Activated CD4-positive, alpha-beta T cell treated with anti-CD3 and anti-CD28 coated beads for 36 hours (primary cell): Measurements from ENCODE around the gene TICRR. TPM values are rescaled to one million over a fixed set of nuclear protein-coding genes. Genes with fewer than 3 reads are reported as not detected.

Source experiments
- ATAC-seq: fragments of 200-7000 bp; cut with Tn5 transposase; one replicate; pipeline ENCODE4 v1.10.0; 2021; ENCODE audit warnings: mild to moderate bottlenecking, moderate library complexity
- CTCF ChIA-PET: fragments of 350-600 bp; sonication (Branson Sonifier 250); formaldehyde crosslinking; loops from one replicate; lab custom pipeline; 2021; ENCODE audit warnings: antibody characterized with exemption; lab: Charles Lee
- POLR2A ChIA-PET: fragments of 350-600 bp; sonication (Branson Sonifier 250); formaldehyde crosslinking; loops from one replicate; lab custom pipeline; 2021; ENCODE audit warnings: antibody characterized with exemption, inconsistent platforms; lab: Charles Lee
- DNase-seq: peaks from one replicate; pipeline ENCODE4 v3.0.0-alpha.2; 2020
- H3K27ac Mint-ChIP-seq: one replicate; pipeline ENCODE4 v1.8.0; 2021; ENCODE audit warnings: mixed read lengths
- H3K27me3 Mint-ChIP-seq: one replicate; pipeline ENCODE4 v1.8.0; 2021; ENCODE audit warnings: mixed read lengths
- H3K36me3 Mint-ChIP-seq: one replicate; pipeline ENCODE4 v1.8.0; 2021; ENCODE audit warnings: low read depth, mixed read lengths
- H3K4me1 Mint-ChIP-seq: one replicate; pipeline ENCODE4 v1.8.0; 2021; ENCODE audit warnings: mixed read lengths
- H3K4me3 Mint-ChIP-seq: one replicate; pipeline ENCODE4 v1.8.0; 2021; ENCODE audit warnings: mild to moderate bottlenecking, moderate library complexity, mixed read lengths
- H3K9me3 Mint-ChIP-seq: one replicate; pipeline ENCODE4 v1.8.0; 2021; ENCODE audit warnings: low read depth, mixed read lengths
- intact Hi-C, 2 experiments: fragments of 100-400 bp; cut with DNase I in 1 of 2; cut with micrococcal nuclease in 1 of 2; formaldehyde crosslinking; loops; one replicate each; pipeline versions ENCODE4 v1.14.2 to v1.15.1; 2022 to 2024; cut with DNase I, micrococcal nuclease
- total RNA-seq, 2 experiments: library from RNA; stranded (reverse); gene quantifications; one replicate each; pipeline ENCODE4 v1.2.3, GENCODE V29; 2021

The TICRR gene, protein sequence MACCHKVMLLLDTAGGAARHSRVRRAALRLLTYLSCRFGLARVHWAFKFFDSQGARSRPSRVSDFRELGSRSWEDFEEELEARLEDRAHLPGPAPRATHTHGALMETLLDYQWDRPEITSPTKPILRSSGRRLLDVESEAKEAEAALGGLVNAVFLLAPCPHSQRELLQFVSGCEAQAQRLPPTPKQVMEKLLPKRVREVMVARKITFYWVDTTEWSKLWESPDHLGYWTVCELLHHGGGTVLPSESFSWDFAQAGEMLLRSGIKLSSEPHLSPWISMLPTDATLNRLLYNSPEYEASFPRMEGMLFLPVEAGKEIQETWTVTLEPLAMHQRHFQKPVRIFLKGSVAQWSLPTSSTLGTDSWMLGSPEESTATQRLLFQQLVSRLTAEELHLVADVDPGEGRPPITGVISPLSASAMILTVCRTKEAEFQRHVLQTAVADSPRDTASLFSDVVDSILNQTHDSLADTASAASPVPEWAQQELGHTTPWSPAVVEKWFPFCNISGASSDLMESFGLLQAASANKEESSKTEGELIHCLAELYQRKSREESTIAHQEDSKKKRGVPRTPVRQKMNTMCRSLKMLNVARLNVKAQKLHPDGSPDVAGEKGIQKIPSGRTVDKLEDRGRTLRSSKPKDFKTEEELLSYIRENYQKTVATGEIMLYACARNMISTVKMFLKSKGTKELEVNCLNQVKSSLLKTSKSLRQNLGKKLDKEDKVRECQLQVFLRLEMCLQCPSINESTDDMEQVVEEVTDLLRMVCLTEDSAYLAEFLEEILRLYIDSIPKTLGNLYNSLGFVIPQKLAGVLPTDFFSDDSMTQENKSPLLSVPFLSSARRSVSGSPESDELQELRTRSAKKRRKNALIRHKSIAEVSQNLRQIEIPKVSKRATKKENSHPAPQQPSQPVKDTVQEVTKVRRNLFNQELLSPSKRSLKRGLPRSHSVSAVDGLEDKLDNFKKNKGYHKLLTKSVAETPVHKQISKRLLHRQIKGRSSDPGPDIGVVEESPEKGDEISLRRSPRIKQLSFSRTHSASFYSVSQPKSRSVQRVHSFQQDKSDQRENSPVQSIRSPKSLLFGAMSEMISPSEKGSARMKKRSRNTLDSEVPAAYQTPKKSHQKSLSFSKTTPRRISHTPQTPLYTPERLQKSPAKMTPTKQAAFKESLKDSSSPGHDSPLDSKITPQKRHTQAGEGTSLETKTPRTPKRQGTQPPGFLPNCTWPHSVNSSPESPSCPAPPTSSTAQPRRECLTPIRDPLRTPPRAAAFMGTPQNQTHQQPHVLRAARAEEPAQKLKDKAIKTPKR (N-terminal part only)
- 10 to 100 TPM; 25.7 to 28.9 TPM for total RNA-seq

DNA sequence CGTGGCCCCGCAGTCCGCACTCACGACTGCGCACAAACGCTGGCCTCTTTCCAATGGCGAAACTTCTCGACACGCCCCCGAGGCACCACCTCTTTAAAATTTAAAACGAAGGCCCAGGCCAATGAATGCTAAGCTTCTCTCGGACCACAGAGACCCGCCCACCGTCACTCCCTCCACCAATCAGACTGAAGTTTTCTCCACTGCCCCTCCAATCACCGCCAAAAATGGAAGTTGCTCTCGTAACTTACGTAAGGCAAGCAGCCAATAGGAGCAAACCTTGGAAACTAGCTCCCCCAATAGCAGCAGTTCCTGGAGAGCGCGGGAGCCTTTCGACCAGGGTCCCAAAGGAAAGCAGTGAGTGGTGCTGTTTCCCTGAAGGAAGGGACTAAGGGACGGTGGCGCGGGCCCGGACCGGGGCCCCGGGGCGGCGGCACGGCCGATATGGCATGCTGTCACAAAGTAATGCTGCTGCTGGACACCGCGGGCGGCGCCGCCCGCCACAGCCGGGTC, at the start of gene TICRR:
Gene TICRR (plus strand): TSS at position 324 of the 510 bp plus-strand sequence. CDS start 118 bp downstream, at position 442.
- intact Hi-C loops, result loop anchor here (1.0 to 10.0 kb wide), 12 partner anchors 115 to 1360 kb away; partner anchors contain the start of genes PEX11A (in 2 of the 2), WDR93 (in 2 of the 2), DET1 (in 1 of the 2) and FANCI (in 1 of the 2)
- ATAC-seq, result peak; percentile 99
- peak; percentile 96 for DNase-seq
- POLR2A ChIA-PET, result interaction anchor here (0.6 to 1.1 kb wide), 5 partner anchors 20 to 273 kb away, joined by 3 to 10 read pairs (median 3); no protein-coding TSS in a partner anchor
- Mint-ChIP-seq H3K9me3 (no peaks in the 10 kb centered on the region), H3K27me3 (peaks cover 5% of the 10 kb centered on the region), H3K36me3 (peaks cover 36% of the 10 kb centered on the region), H3K4me3 (peak within 1 kb of the TSS; percentile 89), H3K27ac (peak within 1 kb of the TSS; percentile 72), H3K4me1 (peaks cover 26% of the 10 kb centered on the region)
- CTCF ChIA-PET, result interaction anchor here (0.6 to 1.1 kb wide), 6 partner anchors 132 to 369 kb away, joined by 3 to 4 read pairs (median 3); partner anchors contain the start of gene POLG

DNA sequence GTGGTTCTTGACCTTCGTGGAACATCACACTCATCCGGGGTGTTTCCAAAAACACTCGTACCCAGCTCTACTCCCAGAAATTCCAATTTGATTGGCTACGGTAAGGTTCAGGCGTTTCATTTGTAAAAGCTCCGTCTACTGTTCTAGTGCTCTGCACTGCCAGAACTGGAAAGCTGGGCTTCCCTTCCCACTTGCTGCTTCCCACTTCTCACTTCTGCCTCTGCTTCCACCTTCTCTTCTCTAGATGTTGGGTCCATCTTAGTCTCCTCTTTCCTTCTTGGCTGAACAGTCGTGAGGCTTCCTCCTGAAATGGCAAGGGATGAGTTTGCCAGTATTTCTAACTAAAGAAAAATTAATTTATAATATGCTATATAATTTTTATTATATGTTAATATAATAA, 49.1 kb upstream of the TICRR start:
- intact Hi-C loops, result no loop called here
- Mint-ChIP-seq H3K27ac (no peak overlapping the region), H3K27me3 (peaks cover 6% of the 10 kb centered on the region), H3K36me3 (no peaks in the 10 kb centered on the region), H3K4me1 (peaks cover 2% of the 10 kb centered on the region), H3K9me3 (no peaks in the 10 kb centered on the region), H3K4me3 (no peak overlapping the region)
- no peak for ATAC-seq
- no peak for DNase-seq
- ChIA-PET POLR2A (interaction anchor here (0.6 kb wide), 1 partner anchor 284 kb away, joined by 5 read pairs; no protein-coding TSS in a partner anchor), CTCF (no interaction called here)

DNA sequence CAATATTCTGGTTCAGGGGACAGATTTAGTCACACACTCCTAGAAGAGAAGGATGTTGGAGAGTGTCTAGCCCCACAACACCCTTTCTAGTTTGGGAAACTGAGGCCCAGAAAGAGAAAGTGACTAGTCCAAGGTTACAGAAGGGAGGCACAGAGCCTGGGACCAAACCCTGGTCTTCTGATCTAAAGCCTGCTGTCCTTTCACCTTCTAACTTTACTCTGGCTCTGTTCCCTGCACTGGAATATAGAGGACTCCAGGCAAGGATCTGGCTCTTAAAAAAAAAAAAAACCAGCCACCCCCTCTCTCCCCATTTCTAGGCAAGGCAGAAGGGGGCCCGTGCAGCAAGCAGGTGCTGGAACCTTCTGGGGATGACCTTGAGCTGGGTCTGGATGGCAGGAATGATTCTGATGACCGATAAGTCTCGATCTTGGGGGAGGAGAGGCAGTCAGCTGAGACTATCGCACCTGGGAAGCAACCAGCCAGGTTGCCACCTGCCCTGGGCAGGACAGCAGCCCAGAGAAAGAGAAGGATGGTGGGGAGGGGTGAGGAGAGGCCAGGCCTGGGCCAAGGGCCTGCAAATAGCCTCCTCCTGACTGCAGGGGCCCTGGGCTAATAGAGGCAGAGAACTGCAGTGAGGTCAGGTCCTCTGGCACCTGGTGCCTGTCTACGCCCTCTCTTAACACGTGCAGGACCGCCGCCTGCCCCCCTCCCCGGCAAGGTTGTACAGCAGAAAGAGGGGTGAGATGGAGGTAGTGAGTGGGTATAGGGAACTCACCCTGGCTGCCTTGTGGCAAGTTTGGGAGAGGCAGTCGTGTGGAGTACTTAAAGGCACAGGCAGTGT, 48.4 kb upstream of the TICRR start:
- DNase-seq, result no peak
- H3K27ac Mint-ChIP-seq, result no peak overlapping the region
- no peaks in the 10 kb centered on the region for H3K9me3 Mint-ChIP-seq
- no peak overlapping the region for H3K4me3 Mint-ChIP-seq
- intact Hi-C loops, result no loop called here
- POLR2A ChIA-PET, result no interaction called here
- CTCF ChIA-PET, result no interaction called here
- H3K27me3 Mint-ChIP-seq, result peaks cover 6% of the 10 kb centered on the region
- H3K36me3 Mint-ChIP-seq, result no peaks in the 10 kb centered on the region
- no peak for ATAC-seq
- H3K4me1 Mint-ChIP-seq, result peaks cover 2% of the 10 kb centered on the region

DNA sequence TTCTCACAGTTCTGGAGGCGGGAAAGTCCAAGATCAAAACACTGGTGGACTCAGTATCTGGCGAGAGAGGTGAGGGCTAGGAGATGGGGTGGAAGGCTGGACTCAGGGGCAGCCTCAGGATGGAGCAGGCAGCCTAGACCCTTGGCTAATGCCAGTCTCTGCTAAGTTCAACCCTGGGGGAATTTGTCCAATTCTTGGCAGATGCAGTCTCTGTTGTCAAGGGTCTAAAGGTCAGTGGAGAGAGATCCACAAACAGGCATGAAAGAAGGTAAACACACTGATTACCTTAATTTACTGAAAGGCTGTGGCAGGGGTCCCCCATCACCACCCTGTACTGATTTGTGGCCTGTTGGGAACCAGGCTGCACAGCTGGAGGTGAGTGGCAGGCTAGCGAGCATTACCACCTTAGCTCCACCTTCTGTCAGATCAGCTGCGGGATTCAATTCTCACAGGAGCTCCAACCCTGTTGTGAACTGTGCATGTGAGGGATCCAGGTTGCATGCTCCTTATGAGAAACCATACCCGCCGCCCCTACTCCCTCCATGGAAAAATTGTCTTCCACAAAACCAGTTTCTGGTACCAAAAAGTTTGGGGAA, 46.4 kb upstream of the TICRR start:
- H3K27ac Mint-ChIP-seq, result no peak overlapping the region
- no peak overlapping the region for H3K4me3 Mint-ChIP-seq
- peaks cover 2% of the 10 kb centered on the region for H3K27me3 Mint-ChIP-seq
- H3K36me3 Mint-ChIP-seq, result no peaks in the 10 kb centered on the region
- DNase-seq (no peak), ATAC-seq (no peak)
- CTCF ChIA-PET, result no interaction called here
- POLR2A ChIA-PET, result no interaction called here
- peaks cover 2% of the 10 kb centered on the region for H3K4me1 Mint-ChIP-seq
- intact Hi-C loops, result no loop called here
- peaks cover under 1% of the 10 kb centered on the region for H3K9me3 Mint-ChIP-seq

DNA sequence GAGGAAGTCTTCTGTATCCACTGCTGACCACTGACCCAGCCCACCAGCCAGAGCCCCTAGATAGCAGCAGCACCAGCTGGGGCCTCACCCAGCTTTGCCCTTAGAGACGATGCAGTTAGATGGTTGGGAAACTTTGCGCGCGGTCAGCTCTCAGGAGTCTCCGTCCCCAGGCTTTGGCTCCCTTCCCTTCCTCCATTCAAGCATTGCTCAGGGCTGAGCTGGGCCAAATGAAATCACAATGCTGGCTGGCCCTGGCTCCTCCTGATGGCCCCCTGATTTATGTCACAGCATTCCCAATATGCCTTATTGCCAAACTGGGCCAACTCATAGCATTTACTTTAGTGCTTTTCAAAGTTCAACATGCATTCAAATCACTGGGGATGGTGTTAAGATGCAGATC, 44.3 kb upstream of the TICRR start:
- no peak for DNase-seq
- H3K27ac Mint-ChIP-seq, result no peak overlapping the region
- ChIA-PET POLR2A (no interaction called here), CTCF (interaction anchor here (1.1 kb wide), 1 partner anchor 12 kb away, joined by 3 read pairs; no protein-coding TSS in a partner anchor)
- H3K36me3 Mint-ChIP-seq, result no peaks in the 10 kb centered on the region
- intact Hi-C loops, result no loop called here
- H3K27me3 Mint-ChIP-seq, result peaks cover 4% of the 10 kb centered on the region
- peaks cover 4% of the 10 kb centered on the region for H3K9me3 Mint-ChIP-seq
- ATAC-seq, result no peak
- no peaks in the 10 kb centered on the region for H3K4me1 Mint-ChIP-seq
- no peak overlapping the region for H3K4me3 Mint-ChIP-seq

DNA sequence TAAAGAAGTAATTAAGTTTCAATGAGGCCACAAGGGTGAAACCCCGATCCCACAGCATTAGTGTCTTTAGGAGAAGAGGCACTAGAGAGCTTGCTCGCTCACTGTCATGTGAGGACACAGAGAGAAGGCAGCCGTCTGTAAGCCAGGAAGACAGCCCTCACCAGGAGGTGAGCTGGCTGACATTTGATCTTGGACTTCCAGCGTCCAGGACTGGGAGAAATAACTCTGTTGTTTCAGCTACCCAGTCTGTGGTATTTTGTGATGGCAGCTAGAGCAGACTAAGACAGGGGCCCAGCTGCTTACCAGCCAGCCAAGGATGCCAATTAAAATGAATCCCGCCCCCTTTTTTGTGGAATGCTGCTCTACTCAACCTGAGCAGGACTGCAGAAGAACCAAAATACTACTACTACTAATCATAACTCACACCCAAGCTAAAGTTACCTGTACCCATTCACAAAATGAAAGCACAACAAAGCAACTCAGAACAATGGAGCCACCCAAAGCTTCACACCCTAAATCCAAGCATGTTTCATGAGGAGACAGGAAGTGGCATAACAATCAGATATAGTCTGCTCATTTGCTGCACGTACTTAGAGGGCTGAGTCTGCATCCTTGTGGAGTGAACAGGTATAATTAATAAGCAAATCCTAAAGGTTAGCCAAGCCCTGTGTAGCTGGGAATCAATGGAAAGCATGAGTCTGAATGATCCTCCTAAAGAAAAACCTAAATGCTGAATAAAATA, 43.3 kb upstream of the TICRR start:
- H3K9me3 Mint-ChIP-seq, result peaks cover 4% of the 10 kb centered on the region
- no peak overlapping the region for H3K4me3 Mint-ChIP-seq
- no peaks in the 10 kb centered on the region for H3K4me1 Mint-ChIP-seq
- ChIA-PET CTCF (no interaction called here), POLR2A (interaction anchor here (0.6 kb wide), 1 partner anchor 43 kb away, joined by 3 read pairs; no protein-coding TSS in a partner anchor)
- H3K36me3 Mint-ChIP-seq, result no peaks in the 10 kb centered on the region
- DNase-seq (no peak), ATAC-seq (no peak)
- intact Hi-C loops, result no loop called here
- no peak overlapping the region for H3K27ac Mint-ChIP-seq
- peaks cover 4% of the 10 kb centered on the region for H3K27me3 Mint-ChIP-seq

DNA sequence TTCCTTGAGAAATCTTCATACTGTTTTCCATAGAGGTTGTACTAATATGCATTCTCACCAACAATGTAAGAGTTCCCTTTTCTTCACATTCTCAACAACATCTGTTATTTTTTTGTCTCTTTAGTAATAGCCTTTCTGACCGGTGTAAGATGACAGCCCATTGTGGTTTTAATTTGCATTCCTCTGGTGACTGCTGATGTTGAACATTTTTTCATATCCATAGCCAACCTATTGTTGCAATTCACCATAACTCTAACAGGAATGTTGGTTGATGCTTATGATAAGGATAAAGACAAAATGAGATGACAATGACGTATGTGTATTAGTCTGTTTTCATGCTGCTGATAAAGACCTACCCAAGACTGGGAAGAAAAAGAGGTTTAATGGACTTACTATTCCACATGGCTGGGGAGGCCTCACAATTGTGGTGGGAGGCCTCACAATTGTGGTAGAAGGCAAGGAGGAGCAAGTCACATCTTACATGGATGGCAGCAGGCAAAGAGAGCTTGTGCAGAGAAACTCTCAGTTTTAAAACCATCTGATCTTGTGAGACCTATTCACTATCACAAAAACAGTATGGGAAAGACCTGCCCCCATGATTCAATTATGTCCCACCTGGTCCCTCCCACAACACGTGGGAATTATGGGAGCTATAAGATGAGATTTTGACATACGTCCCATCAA, 41.3 kb upstream of the TICRR start:
- Mint-ChIP-seq H3K36me3 (no peaks in the 10 kb centered on the region), H3K9me3 (peaks cover 9% of the 10 kb centered on the region), H3K27ac (no peak overlapping the region), H3K4me1 (no peaks in the 10 kb centered on the region), H3K4me3 (no peak overlapping the region), H3K27me3 (peaks cover 7% of the 10 kb centered on the region)
- ChIA-PET CTCF (no interaction called here), POLR2A (no interaction called here)
- no peak for DNase-seq
- ATAC-seq, result no peak
- intact Hi-C loops, result no loop called here

DNA sequence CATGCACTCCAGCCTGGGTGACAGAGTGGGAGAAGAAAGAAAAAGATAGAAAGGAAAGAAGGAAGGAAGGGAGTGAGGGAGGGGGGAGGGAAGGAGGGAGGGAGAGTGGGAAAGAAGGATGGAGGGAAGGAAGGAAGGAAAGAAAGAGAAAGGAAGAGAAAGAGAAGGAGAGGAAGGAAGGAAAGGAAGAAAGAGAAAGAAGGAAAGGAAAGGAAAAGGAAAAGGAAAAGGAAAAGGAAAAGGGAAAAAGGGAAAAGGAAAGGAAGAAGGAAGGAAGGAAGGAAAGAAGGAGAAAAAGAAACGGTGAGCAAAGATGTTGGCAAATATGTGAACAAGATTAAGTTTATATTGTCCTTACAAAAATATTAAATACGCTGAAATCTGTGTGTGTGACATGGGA, 36.2 kb upstream of the TICRR start:
- Mint-ChIP-seq H3K4me3 (no peak overlapping the region), H3K4me1 (no peaks in the 10 kb centered on the region), H3K36me3 (no peaks in the 10 kb centered on the region), H3K27ac (no peak overlapping the region), H3K9me3 (peaks cover 6% of the 10 kb centered on the region), H3K27me3 (peaks cover 19% of the 10 kb centered on the region)
- DNase-seq, result no peak
- no peak for ATAC-seq
- intact Hi-C loops, result no loop called here
- ChIA-PET POLR2A (no interaction called here), CTCF (no interaction called here)

DNA sequence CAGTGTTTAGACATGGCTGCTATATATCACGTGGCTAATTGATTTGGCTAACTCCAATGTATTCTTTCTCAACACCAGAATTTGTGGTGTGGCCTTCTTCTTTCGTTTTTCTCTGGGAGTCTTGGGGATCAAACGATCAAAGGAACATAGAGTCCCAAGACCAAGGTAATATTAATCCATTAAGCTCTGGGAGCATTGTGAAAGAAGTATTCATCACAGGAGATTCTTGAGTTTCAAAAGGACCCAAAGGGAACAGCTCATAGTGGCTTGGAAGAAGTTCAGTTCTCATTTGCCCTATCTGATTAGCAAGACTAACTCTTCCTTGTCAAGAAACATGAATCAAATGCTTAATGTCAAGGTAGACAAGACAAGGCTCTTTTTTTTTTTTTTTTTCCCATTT, 32.9 kb upstream of the TICRR start:
- ChIA-PET POLR2A (no interaction called here), CTCF (interaction anchor here (0.6 to 1.0 kb wide), 2 partner anchors 12 to 13 kb away, joined by 3 to 4 read pairs; no protein-coding TSS in a partner anchor)
- DNase-seq (no peak), ATAC-seq (no peak)
- Mint-ChIP-seq H3K4me3 (no peak overlapping the region), H3K27me3 (peaks cover 24% of the 10 kb centered on the region), H3K4me1 (no peaks in the 10 kb centered on the region), H3K9me3 (peaks cover 5% of the 10 kb centered on the region), H3K36me3 (no peaks in the 10 kb centered on the region), H3K27ac (no peak overlapping the region)
- intact Hi-C loops, result no loop called here
